PC-3 (cell line): ENCODE data around the gene PHTF2. TPM values are rescaled to one million over a fixed set of nuclear protein-coding genes. Genes with fewer than 3 reads are reported as not detected.
A peak's percentile ranks its signal among the peaks of the same experiment; 100 is the strongest.
"Not testable (repeated sequence)": the region's sequence is repeated elsewhere in the genome, so short reads cannot be mapped to it uniquely, and the experiment has no call there.

Source experiments
- ATAC-seq: fragments of 200-7000 bp; cut with Tn5 transposase; 2 replicates; pipeline ENCODE4 v1.9.1; 2020; ENCODE audit warnings: mild to moderate bottlenecking, moderate library complexity
- BruUV-seq: library from RNA; stranded (reverse); fragments of 400-500 nt; replicated peaks from 2 replicates; lab custom pipeline; 2021; lab: Mats Ljungman, UMichigan
- CTCF ChIA-PET: fragments of 300-600 bp; sonication (Branson Sonifier 250); formaldehyde crosslinking; loops from one replicate; lab custom pipeline; 2022; ENCODE audit warnings: antibody characterized with exemption; lab: Charles Lee
- POLR2A ChIA-PET: fragments of 300-600 bp; sonication (Branson Sonifier 250); formaldehyde crosslinking; loops from one replicate; lab custom pipeline; 2022; ENCODE audit warnings: antibody characterized with exemption; ENCODE audit not compliant: unreplicated experiment; lab: Charles Lee
- DNase-seq: peaks from one replicate; pipeline ENCODE4 v3.0.0-alpha.2; 2015
- H2AFZ ChIP-seq: fragments of 300-600 bp; sonication (generic); 2 replicates; pipeline ENCODE4 v1.6.0; 2016; ENCODE audit warnings: antibody characterized with exemption, low read length
- H3F3A ChIP-seq: fragments of 300-600 bp; sonication (generic); one replicate; pipeline ENCODE4 v1.6.0; 2017; ENCODE audit warnings: antibody characterized with exemption, low read length, control low read depth, mild to moderate bottlenecking; ENCODE audit not compliant: unreplicated experiment
- H3K27ac ChIP-seq: fragments of 300-600 bp; sonication (generic); 2 replicates; pipeline ENCODE4 v1.5.1; 2016; ENCODE audit warnings: mild to moderate bottlenecking, low read length
- H3K27me3 ChIP-seq: fragments of 300-600 bp; sonication (generic); 2 replicates; pipeline ENCODE4 v1.6.1; 2016; ENCODE audit warnings: low read length, mixed read lengths
- H3K36me3 ChIP-seq: fragments of 300-600 bp; sonication (generic); 2 replicates; pipeline ENCODE4 v1.6.1; 2016; ENCODE audit warnings: low read depth, mixed run types, low read length, mixed read lengths
- H3K4me1 ChIP-seq: fragments of 300-600 bp; sonication (generic); 2 replicates; pipeline ENCODE4 v1.5.1; 2016; ENCODE audit warnings: low read length; ENCODE audit not compliant: insufficient read depth
- H3K4me2 ChIP-seq: fragments of 300-600 bp; sonication (generic); 2 replicates; pipeline ENCODE4 v1.6.0; 2016; ENCODE audit warnings: low read length
- H3K4me3 ChIP-seq: fragments of 300-600 bp; sonication (generic); 2 replicates; pipeline ENCODE4 v1.5.1; 2016; ENCODE audit warnings: mild to moderate bottlenecking, low read length, mixed read lengths
- H3K79me2 ChIP-seq: fragments of 300-600 bp; sonication (generic); 2 replicates; pipeline ENCODE4 v1.6.1; 2017; ENCODE audit warnings: low read length, mixed read lengths
- H3K9ac ChIP-seq: fragments of 300-600 bp; sonication (generic); 2 replicates; pipeline ENCODE4 v1.6.0; 2016; ENCODE audit warnings: mild to moderate bottlenecking, low read length
- H3K9me2 ChIP-seq: fragments of 300-600 bp; sonication (generic); replicated peaks from 2 replicates; pipeline ENCODE4 v1.6.1; 2016; ENCODE audit warnings: mixed run types, low read length, mixed read lengths
- H3K9me3 ChIP-seq: fragments of 300-600 bp; sonication (generic); 2 replicates; pipeline ENCODE4 v1.6.1; 2016; ENCODE audit warnings: low read length, mixed read lengths
- H4K20me1 ChIP-seq: fragments of 300-600 bp; sonication (generic); 2 replicates; pipeline ENCODE4 v1.6.1; 2016; ENCODE audit warnings: low read length, mixed read lengths
- CTCF ChIP-seq: fragments of 300-600 bp; sonication (generic); conservative IDR thresholded peaks from 2 replicates; pipeline ENCODE4 v1.5.1; 2017; ENCODE audit warnings: antibody characterized with exemption, low read depth, mild to moderate bottlenecking, low read length
- EZH2 ChIP-seq: fragments of 300-600 bp; sonication (generic); IDR thresholded peaks from one replicate; pipeline ENCODE4 v1.6.1; 2017; ENCODE audit warnings: antibody characterized with exemption, mild to moderate bottlenecking, low read length; ENCODE audit not compliant: unreplicated experiment
- EZH2phosphoT487 ChIP-seq: fragments of 300-600 bp; sonication (generic); IDR thresholded peaks from 2 replicates; pipeline ENCODE4 v1.6.1; 2018; ENCODE audit warnings: mild to moderate bottlenecking, antibody characterized with exemption, low read length, borderline replicate concordance
- intact Hi-C: fragments of 100-400 bp; cut with micrococcal nuclease; formaldehyde crosslinking; loops from 2 replicates; pipeline ENCODE4 v1.9.0; 2023
- total RNA-seq: library from RNA; depleted of rRNA; stranded (reverse); fragments of >200 nt; gene quantifications from 2 replicates; pipeline ENCODE4 v1.2.3, GENCODE V29; 2014

The PHTF2 gene
- total RNA-seq, 1 experiment from 2014 or later = 20.4 TPM

DNA sequence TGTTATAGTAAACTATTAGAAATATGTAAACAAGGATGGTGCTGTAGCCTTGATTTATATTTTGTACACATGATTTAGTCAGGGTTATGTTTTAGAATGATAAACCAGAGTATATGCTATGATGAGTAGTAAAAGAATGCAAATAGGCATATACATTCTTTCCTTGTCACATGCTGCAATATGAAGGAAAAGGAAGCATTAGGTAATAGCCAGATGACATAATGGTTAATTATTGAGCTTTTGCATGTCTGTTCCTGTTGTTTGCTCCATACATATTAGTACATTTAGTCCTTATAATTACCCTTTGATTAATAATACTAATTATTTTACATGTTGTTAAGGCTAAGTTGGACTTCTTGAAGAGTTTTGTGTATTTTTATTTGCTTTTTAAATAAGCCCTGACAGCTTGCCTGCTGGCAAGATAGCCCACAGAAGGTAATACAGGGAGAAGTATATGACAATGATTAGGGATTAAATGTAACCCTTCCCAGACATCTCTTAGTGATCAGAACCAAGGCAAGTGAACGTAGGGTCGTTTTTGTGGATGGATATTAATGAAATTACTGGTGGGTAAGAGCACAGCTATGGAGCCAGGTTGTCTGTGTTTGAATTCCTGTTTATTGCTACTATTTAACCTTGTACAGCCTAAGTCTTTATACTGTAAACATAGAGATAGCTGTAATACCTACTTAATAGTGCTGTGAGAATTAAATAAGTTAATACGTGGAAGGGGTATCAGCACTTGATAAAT is 68.4 kb downstream of the PHTF2 start:
- BruUV-seq = no TSS peak
- Histone ChIP-seq H3K27me3 (no peaks in the 10 kb centered on the region), H3K79me2 (no peaks in the 10 kb centered on the region), H2AFZ (no peak overlapping the region), H3K9me2 (no peaks in the 10 kb centered on the region), H3K4me1 (peaks cover 16% of the 10 kb centered on the region; the same call in 1 of the 2 replicates), H3K27ac (no peak overlapping the region), H3K36me3 (no peaks in the 10 kb centered on the region), H3F3A (no peaks in the 10 kb centered on the region), H3K9me3 (no peaks in the 10 kb centered on the region), H4K20me1 (no peaks in the 10 kb centered on the region; the same call in 1 of the 2 replicates), H3K9ac (no peak overlapping the region), H3K4me2 (no peak overlapping the region), H3K4me3 (no peak overlapping the region)
- ChIA-PET CTCF (no interaction called here), POLR2A (no interaction called here)
- peak; percentile 49 for ATAC-seq
- peak; percentile 44 for DNase-seq
- intact Hi-C loops = no loop called here
- TF ChIP-seq CTCF (no peak), EZH2 (no peak), EZH2phosphoT487 (no peak)

- Histone ChIP-seq H3K79me2 (no peaks in the 10 kb centered on the region), H3K4me1 (peaks cover 16% of the 10 kb centered on the region; the same call in 1 of the 2 replicates), H3K4me3 (no peak overlapping the region), H3K4me2 (no peak overlapping the region), H3K9me2 (no peaks in the 10 kb centered on the region), H3K27ac (no peak overlapping the region), H4K20me1 (no peaks in the 10 kb centered on the region; the same call in 1 of the 2 replicates), H3K9me3 (no peaks in the 10 kb centered on the region), H3K9ac (no peak overlapping the region), H3K36me3 (no peaks in the 10 kb centered on the region), H3F3A (no peaks in the 10 kb centered on the region), H3K27me3 (no peaks in the 10 kb centered on the region), H2AFZ (no peak overlapping the region)
- BruUV-seq = no TSS peak
- CTCF ChIA-PET = no interaction called here
- TF ChIP-seq EZH2 = no peak
- TF ChIP-seq CTCF = no peak
- TF ChIP-seq EZH2phosphoT487 = no peak
- POLR2A ChIA-PET = no interaction called here
- peak; percentile 5 for DNase-seq
- intact Hi-C loops = no loop called here
- peak; percentile 65 for ATAC-seq
Observed at GRCh38 chr7:77867537-77867865, 68.9 kb downstream of the PHTF2 start.

- BruUV-seq, H3F3A ChIP-seq, H3K9me2 ChIP-seq, H3K36me3 ChIP-seq, H3K79me2 ChIP-seq, DNase-seq, H3K4me2 ChIP-seq, H2AFZ ChIP-seq, H3K9me3 ChIP-seq, H3K9ac ChIP-seq, intact Hi-C loops, H3K4me1 ChIP-seq, H4K20me1 ChIP-seq, ATAC-seq, H3K27me3 ChIP-seq, H3K27ac ChIP-seq, POLR2A ChIA-PET, CTCF ChIA-PET, H3K4me3 ChIP-seq: not testable (repeated sequence)
Observed at GRCh38 chr7:77872256-77872655, 73.7 kb downstream of the PHTF2 start.

- ATAC-seq, BruUV-seq, POLR2A ChIA-PET, intact Hi-C loops, H3K9me2 ChIP-seq, DNase-seq, H3K9me3 ChIP-seq, H3K9ac ChIP-seq, H3K36me3 ChIP-seq, H3K4me1 ChIP-seq, H3K27ac ChIP-seq, H3K79me2 ChIP-seq, H4K20me1 ChIP-seq, H3K4me2 ChIP-seq, H3K4me3 ChIP-seq, H3F3A ChIP-seq, H3K27me3 ChIP-seq, H2AFZ ChIP-seq: not testable (repeated sequence)
- CTCF ChIA-PET = interaction anchor here (0.7 kb wide), 1 partner anchor 1682 kb away, joined by 3 read pairs; no protein-coding TSS in a partner anchor
Observed at GRCh38 chr7:77873416-77874327, 75.1 kb downstream of the PHTF2 start.
